ENCODE results near the gene SMOC2.

GRCh38 chr6:168437751-168438150 is 3.2 kb upstream of the SMOC2 start:
- TF ChIP-seq CTCF (IDR thresholded peaks at IDR 0.05 in 2 of 3, conservative IDR thresholded peaks at IDR 0.05 in 1 of 3; ENCODE audit: borderline replicate concordance in 1 of 3, insufficient read depth in 1 of 3, low read depth in 2 of 3, low read length in 2 of 3) (no peak), CBX3 (IDR thresholded peaks at IDR 0.05; ENCODE audit: low read depth) (no peak), SRF (IDR thresholded peaks at IDR 0.05; ENCODE audit: low read depth) (no peak), ZFX (IDR thresholded peaks at IDR 0.05) (no peak)
- TF ChIP-seq, protein P1, sequence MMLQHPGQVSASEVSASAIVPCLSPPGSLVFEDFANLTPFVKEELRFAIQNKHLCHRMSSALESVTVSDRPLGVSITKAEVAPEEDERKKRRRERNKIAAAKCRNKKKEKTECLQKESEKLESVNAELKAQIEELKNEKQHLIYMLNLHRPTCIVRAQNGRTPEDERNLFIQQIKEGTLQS (IDR thresholded peaks at IDR 0.05) = no peak
